IPS-NIHi7 (cell line): ENCODE measurements around the gene EFCC1.
"Not testable (repeated sequence)": the region's sequence is repeated elsewhere in the genome, so short reads cannot be mapped to it uniquely, and the experiment has no call there.

ENCODE experiments used
- DNase-seq: peaks from one replicate; pipeline ENCODE4 v3.0.0; 2012; ENCODE audit warnings: mixed read lengths; ENCODE audit errors: extremely low spot score

Gene EFCC1

DNA sequence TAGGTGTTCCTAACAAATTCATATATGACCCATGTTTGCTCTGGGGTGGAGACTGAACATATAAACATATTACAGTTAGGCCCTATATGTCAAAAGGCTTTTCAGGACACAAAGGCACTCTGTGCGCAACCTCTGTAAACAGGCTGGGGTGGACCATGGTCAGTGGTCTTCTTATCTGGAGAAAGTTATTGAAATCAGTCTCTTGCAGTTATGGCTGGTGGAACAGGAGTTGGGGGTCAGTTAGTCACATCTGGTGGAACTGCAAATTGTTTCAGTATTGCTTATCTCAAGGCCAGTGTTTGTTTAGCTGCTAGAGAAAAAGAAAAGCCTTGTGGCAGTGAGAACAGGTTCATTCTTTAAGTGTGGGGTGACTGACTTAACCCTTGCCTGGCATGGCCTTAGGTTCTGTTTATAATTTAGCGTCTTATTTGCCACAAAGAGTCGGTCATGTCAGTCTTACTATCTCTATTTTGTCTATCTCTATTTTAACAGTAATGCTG lies 53.6 kb downstream of the EFCC1 start:
- no peak for DNase-seq

DNA sequence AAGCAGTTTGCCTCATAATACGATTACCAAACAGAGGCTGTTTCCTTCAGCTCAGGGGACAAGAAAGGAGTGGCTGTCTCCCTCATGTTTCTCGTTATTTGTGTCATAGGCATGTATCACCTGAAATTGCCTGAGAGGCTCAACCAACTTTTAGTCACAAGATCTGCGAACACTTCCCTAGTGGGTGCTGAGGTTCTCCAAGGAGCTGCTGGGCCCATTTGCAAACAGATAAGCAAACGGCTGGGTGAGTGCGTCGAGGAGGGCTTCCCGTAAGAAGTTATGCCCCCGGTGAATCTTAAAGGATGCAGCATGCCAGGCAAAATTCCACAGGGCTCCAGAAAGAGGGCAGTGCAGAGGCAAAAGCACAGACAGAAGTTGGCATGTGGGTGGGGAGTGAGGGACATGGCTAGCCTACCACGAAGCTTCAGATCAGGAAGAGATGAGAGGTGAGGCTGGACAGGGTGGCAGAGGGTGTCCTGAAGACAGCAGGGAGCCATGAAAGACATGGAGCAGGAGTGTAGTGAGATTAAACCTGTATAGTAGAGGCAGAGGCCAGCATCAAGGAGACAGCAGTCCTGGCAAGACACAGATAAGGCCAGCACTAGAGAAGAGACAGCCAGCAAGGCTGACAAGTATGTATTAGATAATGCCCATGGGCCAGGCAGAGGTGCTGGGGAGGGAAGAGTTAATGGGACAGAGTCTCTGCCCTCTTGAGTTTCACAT lies 55.5 kb downstream of the EFCC1 start:
- DNase-seq: no peak

DNA sequence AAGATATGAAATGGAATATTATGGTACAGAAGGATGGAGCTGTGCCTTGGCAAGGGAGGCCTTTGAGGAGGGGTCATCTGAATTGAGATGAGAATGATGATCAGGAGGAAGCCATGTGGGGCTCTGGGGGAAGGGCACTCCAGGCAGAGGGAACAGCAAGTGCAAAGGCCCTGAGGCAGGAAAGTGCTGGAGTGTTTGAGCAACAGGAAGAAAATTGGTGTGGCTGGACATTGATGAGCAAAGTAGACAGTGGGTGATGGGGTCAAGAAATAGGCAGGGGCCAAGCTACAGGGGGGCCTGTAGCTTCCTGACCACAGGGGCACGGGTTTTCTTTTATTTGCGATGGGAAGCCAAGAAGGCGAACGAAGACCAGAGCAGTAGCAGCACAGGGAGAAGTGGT lies 56.1 kb downstream of the EFCC1 start:
- no peak for DNase-seq

DNA sequence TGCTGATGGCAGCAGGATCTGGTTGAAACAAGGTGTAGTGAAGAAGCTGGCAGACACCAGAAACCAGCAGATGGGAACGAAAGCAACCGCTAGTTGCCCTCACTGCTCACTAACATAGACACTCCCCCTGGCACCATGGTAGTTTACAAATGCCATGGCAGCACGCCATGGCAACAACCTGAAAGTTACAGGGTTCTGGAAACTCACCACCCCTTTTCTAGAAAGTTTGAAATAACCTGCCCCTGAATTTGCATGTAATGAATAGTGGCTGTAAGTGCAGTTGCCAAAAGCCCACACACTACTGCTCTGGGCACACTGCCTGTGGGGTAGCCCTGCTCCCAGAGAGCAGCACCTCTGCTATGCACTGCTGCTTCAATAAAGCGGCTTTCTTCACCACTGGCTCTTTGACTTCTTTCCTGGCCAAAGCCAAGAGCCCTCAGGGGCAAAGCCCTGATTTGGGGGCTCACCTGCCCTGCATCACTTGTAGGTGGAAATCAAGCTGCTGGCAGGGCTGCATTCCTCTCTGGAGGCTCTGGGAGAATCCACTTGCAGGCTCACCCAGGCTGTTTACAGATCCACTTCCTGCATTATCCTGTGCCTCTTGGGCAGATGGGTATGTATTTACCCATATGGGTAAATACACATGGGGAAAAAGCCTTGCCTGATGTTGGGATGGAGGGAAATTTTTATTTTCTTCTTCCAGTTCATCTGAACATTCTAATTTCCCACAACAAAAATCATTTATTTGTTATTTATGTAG lies 57.5 kb downstream of the EFCC1 start:
- DNase-seq: no peak

DNA sequence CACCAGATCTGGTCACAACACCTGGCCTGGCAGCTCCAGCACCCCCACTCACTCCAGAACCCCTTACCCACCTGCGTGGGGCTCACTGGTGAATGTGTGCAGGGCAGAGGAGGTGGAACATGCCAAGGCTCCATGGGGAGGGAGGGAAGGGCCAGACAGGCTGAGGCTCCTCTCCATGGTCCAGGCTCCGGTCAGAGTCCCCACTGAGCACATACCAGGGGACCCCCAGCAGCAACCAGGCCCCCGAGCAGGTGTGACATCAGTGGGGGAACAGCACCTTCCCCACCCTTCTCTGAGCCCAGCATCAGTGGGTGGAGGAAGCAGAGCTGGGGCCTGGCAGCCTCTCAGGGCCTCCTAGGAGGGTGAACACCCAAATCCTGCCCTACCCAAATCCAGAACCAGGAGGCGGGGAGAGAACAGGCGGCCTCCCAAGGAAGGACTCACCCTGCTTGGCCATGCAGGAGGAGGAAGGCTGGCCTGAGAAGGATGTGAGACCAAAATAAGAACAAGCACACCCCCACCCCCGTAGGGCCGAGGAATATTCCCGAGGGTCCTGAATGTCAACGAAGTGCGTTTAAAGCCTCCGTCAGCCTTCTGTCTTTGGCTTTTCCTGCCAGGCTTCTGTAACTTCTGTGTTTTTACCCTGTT lies 58.3 kb downstream of the EFCC1 start:
- DNase-seq: no peak

DNA sequence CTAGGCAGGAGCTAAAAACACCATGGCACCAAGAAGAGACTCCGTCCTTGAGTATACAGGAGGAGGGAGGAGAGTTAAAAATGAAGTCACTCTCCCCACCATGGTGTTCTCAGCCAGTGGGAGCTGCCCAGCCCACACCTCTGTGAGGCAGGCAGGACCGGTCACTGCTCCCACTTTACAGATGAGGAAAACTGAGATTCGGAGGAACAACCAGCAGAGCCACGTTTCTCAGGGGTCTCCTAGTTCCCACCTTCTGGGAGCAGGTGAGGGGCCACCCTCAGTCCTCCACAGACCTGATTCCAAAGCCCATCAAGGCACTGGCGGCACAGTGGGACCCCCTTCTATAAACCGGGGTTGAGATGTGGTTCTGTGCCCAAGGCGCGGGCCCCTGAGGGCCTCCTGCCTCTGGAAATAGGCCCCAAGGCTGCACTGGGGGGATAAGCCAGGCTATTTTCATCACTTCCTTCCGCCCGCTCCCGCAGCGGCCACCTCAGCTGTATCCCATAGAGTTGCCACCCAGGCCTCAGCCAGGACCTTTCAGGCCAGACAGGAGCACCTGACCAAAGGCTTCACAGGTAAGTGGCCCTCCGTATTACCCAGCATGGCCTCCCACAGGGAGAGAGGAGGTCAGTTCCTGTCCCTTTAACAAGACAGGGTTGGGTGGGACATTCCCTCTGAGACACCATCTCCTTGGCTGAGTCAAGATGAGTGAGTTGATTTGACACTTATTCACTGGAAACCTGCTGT lies 59.3 kb downstream of the EFCC1 start, which contains the start of gene GP9:
Gene GP9, plus strand, starts transcription at position 504 of the 747 bp plus-strand sequence. CDS start 961 bp downstream, outside the sequence.
- DNase-seq: no peak

DNA sequence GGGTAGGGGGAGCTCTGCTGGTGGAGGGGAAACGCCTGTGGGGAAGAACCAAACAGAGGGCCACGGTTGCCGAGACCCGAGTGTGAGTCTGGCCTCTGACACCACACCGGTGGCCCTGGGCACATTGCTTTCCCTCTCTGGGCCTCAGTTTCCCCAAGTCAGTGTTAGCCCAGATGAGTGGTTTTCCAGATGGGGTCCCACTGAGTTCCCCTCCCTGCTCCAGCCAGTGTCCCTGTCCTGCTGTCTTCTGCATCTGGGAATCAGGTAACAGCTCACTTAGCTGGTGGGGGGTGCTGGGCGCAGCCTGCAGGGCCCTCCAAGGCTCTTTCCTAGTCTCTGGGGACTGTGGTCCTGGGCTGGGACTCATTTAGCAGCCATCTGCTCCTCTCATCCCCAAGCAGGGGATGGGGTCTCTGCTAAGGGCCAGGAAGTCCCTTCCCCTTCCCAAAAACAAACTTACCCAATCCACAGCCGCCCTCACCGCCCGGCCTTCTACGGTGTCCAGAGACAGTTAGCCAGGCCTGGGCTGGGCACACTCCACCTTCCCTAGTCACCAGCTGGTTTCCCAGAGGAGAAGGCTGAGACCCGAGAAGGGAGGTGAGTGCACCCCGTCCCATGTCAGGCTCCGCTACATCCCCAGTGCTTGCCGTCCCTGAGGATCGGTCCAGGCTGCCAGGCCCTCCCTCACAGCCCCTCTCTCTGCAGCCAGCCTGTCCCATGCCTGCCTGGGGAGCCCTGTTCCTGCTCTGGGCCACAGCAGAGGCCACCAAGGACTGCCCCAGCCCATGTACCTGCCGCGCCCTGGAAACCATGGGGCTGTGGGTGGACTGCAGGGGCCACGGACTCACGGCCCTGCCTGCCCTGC lies 60.2 kb downstream of the EFCC1 start:
- DNase-seq: no peak

DNA sequence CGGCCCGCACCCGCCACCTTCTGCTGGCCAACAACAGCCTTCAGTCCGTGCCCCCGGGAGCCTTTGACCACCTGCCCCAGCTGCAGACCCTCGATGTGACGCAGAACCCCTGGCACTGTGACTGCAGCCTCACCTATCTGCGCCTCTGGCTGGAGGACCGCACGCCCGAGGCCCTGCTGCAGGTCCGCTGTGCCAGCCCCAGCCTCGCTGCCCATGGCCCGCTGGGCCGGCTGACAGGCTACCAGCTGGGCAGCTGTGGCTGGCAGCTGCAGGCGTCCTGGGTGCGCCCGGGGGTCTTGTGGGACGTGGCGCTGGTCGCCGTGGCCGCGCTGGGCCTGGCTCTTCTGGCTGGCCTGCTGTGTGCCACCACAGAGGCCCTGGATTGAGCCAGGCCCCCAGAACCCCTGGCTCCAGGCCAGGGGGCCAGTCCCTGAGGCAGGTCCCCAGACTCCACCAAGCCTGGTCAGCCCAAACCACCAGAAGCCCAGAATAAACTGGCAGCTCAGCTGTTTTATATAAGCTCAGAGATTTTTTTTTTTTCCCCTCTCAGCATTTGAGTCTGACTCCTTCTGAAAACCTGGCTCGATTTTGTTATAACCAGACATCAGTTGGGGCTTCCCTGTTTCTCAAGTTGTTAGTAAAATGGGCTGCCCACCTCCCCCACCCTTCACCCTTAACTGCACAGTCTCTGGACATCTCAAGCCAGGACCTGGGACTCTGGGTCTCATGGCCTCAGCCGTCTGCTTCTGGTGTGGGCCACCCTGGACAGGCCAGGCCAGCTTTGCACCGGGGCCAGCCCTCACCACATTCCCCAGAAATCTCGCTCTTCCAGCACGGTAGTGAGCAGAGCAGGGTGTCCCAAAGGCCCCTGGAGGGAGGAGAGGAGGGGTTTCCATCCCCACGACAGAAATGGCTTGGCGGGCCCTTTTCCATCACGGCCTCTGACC lies 61.1 kb downstream of the EFCC1 start:
- DNase-seq: no peak

DNA sequence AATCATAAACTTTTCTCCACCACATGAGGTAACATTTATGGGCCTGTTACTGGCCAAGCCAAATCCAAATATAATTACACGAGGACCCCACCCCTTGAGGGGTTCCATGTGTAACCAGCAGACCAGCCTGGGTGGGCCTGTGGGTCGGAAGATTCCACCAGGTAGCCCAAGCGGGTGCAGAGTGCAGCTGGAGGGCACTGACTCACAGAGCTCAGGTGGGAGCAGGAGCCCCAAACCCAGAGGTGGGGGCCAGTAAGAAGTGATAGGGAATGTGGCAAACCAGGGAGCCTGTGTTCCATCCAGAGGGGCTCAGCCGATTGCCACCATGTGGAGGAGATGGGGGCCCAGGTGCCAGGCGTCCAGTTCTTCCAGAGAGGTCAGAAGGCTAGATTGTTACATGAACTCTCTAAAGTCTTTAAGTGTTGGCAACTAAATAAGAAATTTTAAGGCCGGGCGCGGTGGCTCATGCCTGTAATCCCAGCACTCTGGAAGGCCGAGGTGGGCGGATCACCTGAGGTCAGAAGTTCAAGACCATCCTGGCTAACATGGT lies 62.1 kb downstream of the EFCC1 start:
- no peak for DNase-seq

DNA sequence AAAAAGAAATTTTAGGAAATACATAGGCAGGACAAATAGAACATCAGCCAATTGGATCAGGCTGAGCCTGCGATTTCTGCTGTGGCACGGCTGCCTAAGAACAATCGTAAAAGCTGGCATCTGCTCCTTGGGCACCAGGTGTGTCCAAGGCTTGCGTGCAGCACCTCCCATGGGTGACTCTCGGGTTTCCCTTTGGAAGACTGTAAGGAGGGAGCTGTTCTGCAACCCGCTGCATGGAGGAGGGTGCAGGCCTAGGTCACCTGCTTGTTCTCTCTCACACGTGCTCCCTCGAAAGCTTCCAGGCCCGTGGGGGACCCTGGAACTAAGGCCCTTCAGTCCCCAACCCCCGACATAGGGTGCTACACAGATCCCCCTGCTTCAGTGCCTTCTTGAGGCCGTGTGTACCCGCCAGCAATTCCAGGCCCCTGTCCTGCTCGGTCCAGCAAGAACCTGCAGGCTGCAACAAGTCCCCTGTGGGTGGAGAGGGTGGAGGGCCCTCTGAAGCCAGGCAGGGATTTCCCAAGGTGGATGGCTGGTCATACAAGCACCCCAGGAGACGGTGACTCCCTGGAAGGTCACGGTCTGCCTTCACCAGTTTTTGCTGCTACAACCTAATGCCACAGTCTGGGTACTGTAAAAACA lies 62.9 kb downstream of the EFCC1 start:
- DNase-seq: no peak

DNA sequence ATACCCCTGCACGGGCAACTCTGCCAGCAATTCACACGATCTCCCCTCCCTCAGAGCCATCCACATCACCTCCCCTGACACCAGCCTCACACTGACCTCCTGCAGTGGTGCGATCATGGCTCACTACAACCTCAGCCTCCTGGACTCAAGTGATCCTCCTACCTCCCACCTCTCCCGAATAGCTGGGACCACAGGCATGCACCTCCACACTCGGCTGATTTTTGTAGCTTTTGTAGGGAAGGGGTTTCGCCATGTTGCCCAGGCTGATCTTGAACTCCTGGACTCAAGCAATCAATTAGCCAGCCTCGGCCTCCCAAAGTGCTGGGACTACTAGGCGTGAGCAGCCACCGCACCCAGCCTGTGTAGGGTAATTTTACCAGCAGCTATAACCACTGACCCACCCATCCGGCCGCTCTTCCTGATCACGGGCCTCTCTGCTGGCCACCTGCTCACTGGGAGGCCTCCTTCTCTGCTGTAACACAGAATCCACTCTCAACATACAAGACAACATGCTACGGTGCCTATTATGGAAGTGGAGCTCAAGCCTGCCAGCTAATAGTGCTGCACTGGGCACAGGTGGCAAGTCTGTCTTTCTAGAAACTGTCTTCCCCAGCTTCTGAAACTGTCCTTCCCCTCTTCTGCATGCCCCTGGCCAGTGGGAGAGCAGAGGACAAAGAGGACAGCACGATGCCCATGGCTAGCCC lies 64.1 kb downstream of the EFCC1 start:
- DNase-seq: no peak

DNA sequence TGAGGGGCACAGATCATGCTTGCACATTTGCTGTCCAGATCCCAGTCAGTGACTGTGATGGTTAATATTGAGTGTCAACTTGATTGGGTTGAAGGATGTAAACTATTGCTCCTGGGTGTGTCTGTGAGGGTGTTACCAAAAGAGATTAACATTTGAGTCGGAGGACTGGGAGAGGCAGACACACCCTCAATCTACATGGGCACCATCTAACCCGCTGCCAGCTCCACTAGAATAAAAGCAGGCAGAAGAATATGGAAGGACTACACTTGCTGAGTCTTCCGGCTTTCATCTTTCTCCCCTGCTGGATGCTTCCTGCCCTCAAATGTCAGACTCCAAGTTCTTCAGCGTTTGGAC lies 64.6 kb downstream of the EFCC1 start:
- DNase-seq: no peak

DNA sequence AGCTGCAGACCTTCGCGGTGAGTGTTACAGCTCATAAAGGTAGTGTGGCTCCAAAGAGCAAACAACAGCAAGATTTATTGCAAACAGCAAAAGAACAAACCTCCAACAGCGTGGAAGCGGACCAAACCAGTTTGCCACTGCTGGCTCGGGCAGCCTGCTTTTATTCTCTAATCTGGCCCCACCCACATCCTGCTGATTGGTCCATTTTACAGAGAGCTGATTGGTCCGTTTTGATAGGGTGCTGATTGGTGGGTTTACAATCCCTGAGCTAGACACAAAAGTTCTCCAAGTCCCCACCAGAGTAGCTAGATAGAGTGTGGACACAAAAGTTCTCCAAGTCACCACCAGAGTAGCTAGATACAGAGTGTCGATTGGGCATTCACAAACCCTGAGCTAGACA lies 66.6 kb downstream of the EFCC1 start:
- DNase-seq: not testable (repeated sequence)

DNA sequence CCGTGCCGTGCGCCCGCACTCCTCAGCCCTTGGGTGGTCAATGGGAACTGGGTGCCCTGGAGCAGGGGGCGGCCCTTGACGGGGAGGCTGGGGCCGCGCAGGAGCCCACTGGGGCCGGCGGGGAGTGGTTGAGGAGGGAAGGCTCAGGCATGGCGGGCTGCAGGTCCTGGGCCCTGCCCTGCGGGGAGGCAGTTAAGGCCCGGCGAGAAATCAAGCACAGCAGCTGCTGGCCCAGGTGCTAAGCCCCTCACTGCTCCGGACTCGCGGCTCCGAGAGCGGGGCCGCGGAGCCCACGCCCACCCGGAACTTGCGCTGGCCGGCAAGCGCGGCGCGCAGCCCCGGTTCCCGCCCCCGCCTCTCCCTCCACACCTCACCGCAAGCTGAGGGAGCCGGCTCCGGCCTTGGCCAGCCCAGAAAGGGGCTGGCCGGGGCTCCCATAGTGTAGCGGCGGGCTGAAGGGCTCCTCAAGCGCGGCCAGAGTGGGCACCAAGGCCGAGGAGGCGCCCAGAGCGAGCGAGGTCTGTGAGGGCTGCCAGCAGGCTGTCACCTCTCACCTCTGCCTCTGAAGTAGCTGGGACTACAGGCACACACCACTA lies 67.3 kb downstream of the EFCC1 start:
- DNase-seq: no peak

DNA sequence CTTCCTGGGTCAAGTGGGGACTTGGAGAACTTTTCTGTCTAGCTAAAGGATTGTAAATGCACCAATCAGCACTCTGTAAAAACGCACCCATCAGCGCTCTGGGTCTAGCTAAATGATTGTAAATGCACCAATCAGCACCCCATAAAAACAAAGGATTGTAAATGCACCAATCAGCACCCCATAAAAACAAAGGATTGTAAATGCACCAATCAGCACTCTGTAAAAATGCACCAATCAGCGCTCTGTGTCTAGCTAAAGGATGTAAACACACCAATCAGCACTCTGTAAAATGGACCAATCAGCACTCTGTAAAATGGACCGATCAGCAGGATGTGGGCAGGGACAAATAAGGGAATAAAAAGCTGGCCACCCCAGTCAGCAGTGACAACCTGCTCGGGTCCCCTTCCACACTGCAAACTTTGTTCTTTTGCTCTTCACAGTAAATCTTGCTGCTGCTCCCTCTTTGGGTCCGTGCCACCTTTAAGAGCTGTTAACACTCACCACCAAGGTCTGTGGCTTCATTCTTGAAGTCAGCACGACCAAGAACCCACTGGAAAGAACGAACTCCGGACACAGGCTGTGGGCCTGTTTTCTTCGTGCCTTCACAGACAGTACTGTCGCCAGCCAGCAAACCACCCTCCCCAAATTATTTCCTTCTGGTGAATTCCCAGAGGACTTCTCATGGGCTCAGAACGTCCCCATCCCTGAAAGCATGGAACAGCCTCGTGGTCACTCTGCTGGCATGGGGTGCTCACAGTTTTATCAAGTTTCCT lies 68.4 kb downstream of the EFCC1 start:
- not testable (repeated sequence) for DNase-seq

DNA sequence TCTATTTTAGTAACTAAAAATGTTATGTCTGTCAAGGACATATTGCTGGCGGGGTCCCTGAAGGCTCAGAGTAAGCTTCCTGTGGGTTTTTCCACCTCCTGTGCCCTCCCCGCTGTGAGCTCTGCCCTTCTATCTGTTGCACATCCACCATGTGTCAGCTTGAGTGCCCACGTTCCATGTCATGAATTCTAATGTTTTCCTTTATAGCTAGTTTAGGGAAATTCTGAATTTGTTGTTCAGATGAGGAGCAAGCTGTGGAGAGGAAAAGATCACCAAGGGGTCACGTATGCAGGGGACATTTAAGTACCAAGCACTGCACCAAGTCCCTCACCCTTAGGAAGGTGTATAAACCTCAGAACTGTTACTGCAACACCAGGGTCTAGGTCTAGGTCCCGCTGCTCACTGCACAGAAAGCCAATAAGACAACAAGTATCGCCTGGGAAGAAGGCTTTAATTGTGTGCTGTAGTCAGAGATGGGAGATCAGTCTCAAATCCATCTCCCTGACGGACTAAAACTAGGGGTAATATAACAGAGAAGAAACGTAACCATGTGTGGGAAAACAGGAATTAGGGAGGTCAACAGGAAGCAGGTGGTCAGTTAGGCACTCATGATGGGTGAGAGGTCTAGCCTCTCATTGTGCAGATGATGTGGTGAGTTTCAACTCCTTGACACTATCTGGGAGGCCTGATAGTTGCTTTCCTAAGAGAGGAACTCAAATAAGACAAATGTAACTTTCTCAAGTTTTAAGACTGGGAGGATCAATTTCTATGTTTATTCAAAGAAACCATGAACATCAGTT lies 69.2 kb downstream of the EFCC1 start:
- no peak for DNase-seq
